VCaP (cell line): ENCODE data around the gene GNLY.
"Not testable (repeated sequence)": the region's sequence is repeated elsewhere in the genome, so short reads cannot be mapped to it uniquely, and the experiment has no call there.

ENCODE experiments used
- H3K27ac ChIP-seq: fragments of 450-650 bp; 2 replicates; pipeline ENCODE4 v1.5.1; 2017
- CTCF ChIP-seq: fragments of 450-650 bp; conservative IDR thresholded peaks from 2 replicates; pipeline ENCODE4 v1.5.1; 2017; ENCODE audit warnings: mild to moderate bottlenecking, moderate library complexity

GNLY gene

GRCh38 chr2:85666435-85667316, 27.5 kb upstream of the GNLY start:
- no peak for TF ChIP-seq CTCF
- H3K27ac ChIP-seq, result no peak overlapping the region

GRCh38 chr2:85667561-85668008, 26.6 kb upstream of the GNLY start:
- no peak overlapping the region for H3K27ac ChIP-seq
- TF ChIP-seq CTCF, result no peak

- no peak within 1 kb of the TSS for H3K27ac ChIP-seq
- no peak for TF ChIP-seq CTCF
These were observed 25.9 kb upstream of the GNLY start, which contains the start of gene SFTPB for GRCh38 chr2:85668009-85668856. Gene SFTPB (minus strand): TSS chr2:85668199. CDS start chr2:85668183, 16 bp downstream.

GRCh38 chr2:85668857-85669142, 25.4 kb upstream of the GNLY start:
- TF ChIP-seq CTCF, result no peak
- no peak overlapping the region for H3K27ac ChIP-seq

- H3K27ac ChIP-seq, result no peak overlapping the region
- TF ChIP-seq CTCF, result no peak
These were observed 24.6 kb upstream of the GNLY start for GRCh38 chr2:85669549-85669948.

GRCh38 chr2:85670416-85670815, 23.7 kb upstream of the GNLY start:
- H3K27ac ChIP-seq, result not testable (repeated sequence)

GRCh38 chr2:85672456-85672855, 21.7 kb upstream of the GNLY start:
- H3K27ac ChIP-seq, result no peak overlapping the region
- TF ChIP-seq CTCF, result no peak
